Kidney glomerular epithelial cell (primary cell): ENCODE results near the gene TLCD1.
A peak's percentile ranks its signal among the peaks of the same experiment; 100 is the strongest.

ENCODE experiments used
- DNase-seq: peaks from one replicate; lab custom pipeline; 2025; lab: John Stamatoyannopoulos, UW

The TLCD1 gene, protein sequence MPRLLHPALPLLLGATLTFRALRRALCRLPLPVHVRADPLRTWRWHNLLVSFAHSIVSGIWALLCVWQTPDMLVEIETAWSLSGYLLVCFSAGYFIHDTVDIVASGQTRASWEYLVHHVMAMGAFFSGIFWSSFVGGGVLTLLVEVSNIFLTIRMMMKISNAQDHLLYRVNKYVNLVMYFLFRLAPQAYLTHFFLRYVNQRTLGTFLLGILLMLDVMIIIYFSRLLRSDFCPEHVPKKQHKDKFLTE

GRCh38 chr17:28726226-28726626 is at the start of gene TLCD1:
TLCD1 (minus strand) TSS chr17:28726233; CDS start chr17:28726097, 136 bp downstream.
- DNase-seq: no peak

GRCh38 chr17:28774206-28774605 is 48.2 kb upstream of the TLCD1 start:
- DNase-seq: no peak

- DNase-seq: no peak
Observed at GRCh38 chr17:28773736-28774135, 47.7 kb upstream of the TLCD1 start.

- DNase-seq: no peak
Observed at GRCh38 chr17:28765038-28765437, 39.0 kb upstream of the TLCD1 start.

DNA sequence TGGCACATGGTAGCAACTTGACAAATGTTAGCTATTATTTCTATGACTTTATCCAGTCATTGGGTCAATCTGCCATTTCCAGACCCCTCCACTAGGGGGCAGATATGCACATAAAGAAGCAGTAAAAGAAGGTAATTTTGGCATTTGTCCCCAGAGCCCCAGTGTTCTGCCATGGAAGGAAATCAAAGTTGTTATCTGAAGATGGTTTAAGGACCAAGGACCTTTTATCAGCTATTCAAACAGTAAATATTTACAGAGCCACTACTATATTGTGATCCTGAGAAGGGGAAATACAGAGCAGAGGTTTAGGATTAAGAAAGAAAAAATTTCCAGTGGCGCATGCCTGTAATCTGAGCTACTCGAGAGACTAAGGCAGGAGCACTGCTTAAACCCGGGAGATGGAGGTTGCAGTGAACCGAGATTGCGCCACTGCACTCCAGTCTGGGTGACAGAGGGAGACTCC is 37.8 kb upstream of the TLCD1 start:
- peak; percentile 77 for DNase-seq

DNA sequence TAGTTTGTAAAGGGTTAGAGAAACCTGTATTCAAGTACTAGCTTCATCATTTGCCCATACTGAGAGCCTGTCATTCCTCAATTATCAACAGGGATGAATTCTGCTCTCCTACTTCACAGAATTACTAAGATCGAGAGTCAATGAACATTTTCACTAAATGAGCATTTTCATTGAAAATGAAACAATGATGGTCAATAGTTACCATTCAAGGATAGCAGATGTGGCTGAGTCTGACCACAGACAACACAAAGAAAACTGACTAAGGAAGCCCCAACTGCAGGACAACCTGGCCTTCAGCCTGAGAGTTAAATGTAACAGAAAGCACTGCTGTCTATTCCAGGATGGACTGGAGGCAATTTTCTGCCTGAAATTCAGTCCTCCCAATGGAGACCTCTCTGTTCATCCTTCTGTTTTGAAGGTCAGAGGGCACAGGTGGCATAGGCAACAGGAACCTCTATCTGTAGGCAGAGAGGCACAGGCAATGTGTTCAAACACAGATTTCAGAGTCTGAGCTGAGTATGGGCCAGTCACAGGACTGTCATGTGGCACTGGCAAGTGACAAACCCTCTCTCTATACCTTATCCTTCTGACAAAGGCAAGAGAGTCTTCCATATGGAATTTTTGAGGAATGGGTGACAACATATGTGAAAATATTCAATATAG is 37.2 kb upstream of the TLCD1 start:
- DNase-seq: no peak

GRCh38 chr17:28760601-28761562 is 34.8 kb upstream of the TLCD1 start:
- no peak for DNase-seq

DNA sequence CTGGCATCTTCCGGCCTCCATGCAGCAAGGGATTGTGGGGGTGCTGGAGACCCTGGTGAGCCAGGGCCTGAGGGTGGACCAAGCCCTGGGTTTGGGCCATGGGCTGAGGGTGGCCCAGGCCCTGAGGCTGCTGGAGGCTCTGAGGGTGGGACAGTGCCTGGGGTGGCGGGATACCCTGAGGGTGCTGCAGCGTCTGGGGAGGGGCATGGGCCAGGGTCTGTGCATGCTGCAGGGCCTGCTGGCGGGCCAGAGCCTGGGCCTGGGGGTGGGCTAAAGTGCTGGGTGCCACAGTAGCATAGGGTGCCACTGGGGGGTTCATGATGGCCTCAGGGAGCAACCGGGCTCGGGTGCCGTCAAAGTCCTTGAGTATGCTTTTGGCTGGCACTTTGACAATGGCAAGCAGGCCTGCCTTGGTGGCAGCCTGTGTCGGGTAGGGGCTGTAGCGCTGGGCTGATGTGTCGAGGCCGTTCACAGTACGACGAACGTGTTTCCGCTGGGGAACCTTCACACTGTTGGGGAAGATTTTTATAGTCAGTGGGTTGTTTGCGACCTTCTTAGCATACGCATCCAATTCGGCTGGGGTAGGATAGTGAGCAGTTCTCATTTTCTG is 33.3 kb upstream of the TLCD1 start:
- no peak for DNase-seq

- DNase-seq: no peak
Observed at GRCh38 chr17:28758411-28759121, 32.5 kb upstream of the TLCD1 start.

- DNase-seq: no peak
Observed at GRCh38 chr17:28756049-28756804, 30.2 kb upstream of the TLCD1 start.

GRCh38 chr17:28755486-28755885 is 29.5 kb upstream of the TLCD1 start:
- DNase-seq: peak; percentile 35

DNA sequence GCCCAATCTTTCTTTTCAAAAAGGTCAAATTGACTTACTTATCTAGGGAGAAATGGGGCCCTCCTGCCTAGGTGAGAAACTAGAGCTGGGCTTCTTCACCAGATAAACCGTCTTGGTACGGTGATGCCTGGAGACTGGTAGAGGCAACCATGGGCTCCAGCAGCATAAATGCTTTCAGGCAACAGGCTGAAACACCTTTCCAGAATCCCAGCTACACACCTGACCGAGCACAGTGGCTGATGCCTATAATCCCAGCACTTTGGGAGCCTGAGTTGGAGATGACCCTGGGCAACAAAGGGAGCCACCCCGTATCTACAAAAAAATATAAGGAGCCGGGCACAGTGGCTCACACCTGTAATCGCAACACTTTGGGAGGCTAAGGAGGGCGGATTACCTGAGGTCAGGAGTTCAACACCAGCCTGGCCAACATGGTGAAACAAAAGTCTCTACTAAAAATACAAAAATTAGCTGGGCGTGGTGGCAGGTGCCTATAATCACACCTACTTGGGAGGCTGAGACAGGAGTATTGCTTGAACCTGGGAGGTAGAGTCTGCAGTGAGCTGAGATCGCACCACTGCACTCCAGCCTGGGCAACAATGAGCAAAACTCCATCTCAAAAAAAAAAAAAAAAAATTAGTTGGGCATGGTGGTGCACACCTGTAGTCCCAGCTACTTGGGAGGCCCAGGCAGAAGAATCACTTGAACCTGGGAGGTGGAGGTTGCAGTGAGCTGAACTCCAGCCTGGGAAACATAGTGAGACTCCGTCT is 25.8 kb upstream of the TLCD1 start:
- DNase-seq: no peak

DNA sequence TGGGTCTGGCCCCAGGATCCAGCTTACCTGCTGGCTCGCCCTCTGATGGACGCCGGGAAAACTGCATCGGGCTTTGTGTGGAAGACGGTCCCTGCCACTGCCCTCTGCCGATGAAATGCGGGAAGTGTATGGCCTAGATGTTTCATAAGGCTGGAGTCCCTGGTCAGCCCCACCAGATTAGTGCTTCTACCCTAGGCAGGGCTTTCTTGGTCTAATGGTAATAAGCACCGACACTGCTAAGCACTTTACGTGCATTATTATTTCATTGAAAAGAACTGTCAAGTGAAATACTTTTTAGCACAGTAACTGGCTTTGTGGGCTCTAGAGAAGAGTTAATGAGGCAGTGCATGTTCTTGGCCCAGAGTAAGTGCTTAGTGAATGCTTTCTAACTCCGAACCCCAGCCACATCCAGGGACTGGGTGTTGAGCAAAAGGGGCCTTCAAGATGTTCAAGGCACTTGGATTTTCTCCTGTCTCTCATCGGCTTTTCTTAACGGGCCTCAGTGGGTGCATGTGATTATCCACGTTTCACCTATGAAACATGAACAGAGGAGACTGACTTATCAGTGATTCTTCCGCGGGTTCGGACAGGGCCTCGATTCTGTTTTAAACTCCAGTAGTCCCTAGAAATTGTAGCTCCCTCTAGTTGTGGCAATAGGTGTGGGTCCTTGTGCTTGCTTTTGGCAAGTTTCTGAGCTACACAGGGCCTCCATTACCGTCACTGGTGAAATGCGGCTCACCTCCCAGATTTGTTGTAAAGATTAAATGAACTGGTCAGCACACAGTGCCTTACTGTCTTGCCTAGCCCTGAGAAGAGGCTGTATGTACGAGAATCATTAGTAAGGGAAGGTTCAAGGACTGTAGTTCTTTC is 24.4 kb upstream of the TLCD1 start:
- DNase-seq: peak; percentile 95

GRCh38 chr17:28749516-28750177 is 23.6 kb upstream of the TLCD1 start:
- DNase-seq: no peak

DNA sequence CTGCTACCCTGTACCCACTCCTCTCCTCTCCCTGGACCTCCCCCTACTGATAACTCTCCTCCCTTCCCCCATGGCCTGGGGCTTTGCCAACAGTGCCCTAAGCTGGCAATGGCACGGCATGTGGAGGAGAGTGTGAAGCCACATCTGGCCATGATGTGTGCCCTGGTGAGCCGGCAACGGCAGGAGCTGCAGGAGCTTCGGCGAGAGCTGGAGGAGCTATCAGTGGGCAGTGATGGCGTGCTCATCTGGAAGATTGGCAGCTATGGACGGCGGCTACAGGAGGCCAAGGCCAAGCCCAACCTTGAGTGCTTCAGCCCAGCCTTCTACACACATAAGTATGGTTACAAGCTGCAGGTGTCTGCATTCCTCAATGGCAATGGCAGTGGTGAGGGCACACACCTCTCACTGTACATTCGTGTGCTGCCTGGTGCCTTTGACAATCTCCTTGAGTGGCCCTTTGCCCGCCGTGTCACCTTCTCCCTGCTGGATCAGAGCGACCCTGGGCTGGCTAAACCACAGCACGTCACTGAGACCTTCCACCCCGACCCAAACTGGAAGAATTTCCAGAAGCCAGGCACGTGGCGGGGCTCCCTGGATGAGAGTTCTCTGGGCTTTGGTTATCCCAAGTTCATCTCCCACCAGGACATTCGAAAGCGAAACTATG is 23.0 kb upstream of the TLCD1 start:
- no peak for DNase-seq

GRCh38 chr17:28747801-28748750 is 22.0 kb upstream of the TLCD1 start:
- DNase-seq: no peak
